22Rv1 (cell line): ENCODE measurements around the gene UNK.

Source experiments
- ZFX ChIP-seq: fragments of 450-650 bp; IDR thresholded peaks from 2 replicates; pipeline ENCODE4 v1.6.1; 2017; ENCODE audit warnings: antibody characterized with exemption, borderline replicate concordance
- TF ChIP-seq, protein P1 (sequence below): fragments of 450-650 bp; IDR thresholded peaks from 2 replicates; pipeline ENCODE4 v1.5.1; 2017; ENCODE audit warnings: mild to moderate bottlenecking

DNA sequence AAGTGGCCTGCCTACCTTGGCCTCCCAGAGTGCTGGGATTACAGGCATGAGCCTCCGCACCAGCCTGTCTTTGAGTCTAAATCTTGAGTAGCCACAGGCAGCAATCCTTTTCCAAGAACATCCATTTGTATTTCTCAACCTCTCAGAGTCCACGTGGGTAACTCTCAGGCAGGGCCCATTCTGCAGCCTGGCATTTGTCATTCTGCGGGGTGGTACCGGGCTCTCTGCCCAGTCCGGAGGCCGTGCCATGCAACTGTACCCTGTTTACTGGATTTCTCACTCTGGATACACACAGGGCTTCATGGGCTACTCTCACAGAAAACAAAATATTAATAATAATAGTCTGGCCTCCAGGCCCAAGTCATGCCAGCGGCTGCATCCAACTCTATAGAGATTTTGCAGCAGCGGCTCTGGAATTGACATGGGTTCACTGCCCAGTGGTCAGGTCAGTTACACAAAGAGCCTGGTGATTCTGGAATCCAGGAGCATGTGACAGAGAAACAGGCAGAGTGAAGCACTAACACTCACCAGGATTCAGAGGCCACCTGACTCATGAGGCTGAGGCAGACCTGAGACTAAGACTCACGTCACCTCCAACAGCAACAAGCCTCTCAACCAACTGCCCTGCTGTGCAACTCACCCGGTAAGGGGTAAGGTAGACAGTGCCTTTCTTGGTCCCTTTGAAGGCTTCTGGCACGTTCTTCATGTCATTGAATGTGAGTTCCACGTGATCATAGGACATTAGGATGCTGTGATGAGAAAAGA is 66.5 kb downstream of the UNK start:
- TF ChIP-seq, protein P1, sequence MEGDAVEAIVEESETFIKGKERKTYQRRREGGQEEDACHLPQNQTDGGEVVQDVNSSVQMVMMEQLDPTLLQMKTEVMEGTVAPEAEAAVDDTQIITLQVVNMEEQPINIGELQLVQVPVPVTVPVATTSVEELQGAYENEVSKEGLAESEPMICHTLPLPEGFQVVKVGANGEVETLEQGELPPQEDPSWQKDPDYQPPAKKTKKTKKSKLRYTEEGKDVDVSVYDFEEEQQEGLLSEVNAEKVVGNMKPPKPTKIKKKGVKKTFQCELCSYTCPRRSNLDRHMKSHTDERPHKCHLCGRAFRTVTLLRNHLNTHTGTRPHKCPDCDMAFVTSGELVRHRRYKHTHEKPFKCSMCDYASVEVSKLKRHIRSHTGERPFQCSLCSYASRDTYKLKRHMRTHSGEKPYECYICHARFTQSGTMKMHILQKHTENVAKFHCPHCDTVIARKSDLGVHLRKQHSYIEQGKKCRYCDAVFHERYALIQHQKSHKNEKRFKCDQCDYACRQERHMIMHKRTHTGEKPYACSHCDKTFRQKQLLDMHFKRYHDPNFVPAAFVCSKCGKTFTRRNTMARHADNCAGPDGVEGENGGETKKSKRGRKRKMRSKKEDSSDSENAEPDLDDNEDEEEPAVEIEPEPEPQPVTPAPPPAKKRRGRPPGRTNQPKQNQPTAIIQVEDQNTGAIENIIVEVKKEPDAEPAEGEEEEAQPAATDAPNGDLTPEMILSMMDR = no peak
- TF ChIP-seq ZFX = no peak
